Coronary artery (tissue), 2 donors: Measurements from ENCODE around the gene ADGRG1.

Experiments
- DNase-seq: peaks from one replicate; pipeline ENCODE4 v3.0.0-alpha.2; 2017; ENCODE audit warnings: low spot score
- H3K27ac ChIP-seq, 2 donors: fragments of 200-600 bp; sonication (generic); one replicate each; pipeline ENCODE4 v1.5.1; 2016 to 2019
- H3K4me3 ChIP-seq: fragments of 200-600 bp; sonication (generic); 2 replicates; pipeline ENCODE4 v1.5.1; 2016; ENCODE audit warnings: mild to moderate bottlenecking, moderate library complexity
- CTCF ChIP-seq: fragments of 200-600 bp; sonication (generic); IDR thresholded peaks from one replicate; pipeline ENCODE4 v1.5.1; 2019; ENCODE audit warnings: antibody characterized with exemption

The ADGRG1 gene

GRCh38 chr16:57624806-57625500, 3.5 kb upstream of the ADGRG1 start:
- no peak for TF ChIP-seq CTCF
- no peak for DNase-seq
- Histone ChIP-seq H3K4me3 (no peak overlapping the region), H3K27ac (no peak overlapping the region)

- DNase-seq: no peak
- TF ChIP-seq CTCF: no peak
- Histone ChIP-seq H3K4me3 (no peak overlapping the region), H3K27ac (peak overlapping the region in 1 of 2 donors; percentile 88)
Observed at GRCh38 chr16:57626420-57627170, 1.8 kb upstream of the ADGRG1 start.

GRCh38 chr16:57627184-57627871, 1.1 kb upstream of the ADGRG1 start:
- Histone ChIP-seq H3K27ac (peak overlapping the region; percentile 20 to 88), H3K4me3 (no peak overlapping the region)
- no peak for DNase-seq
- TF ChIP-seq CTCF: no peak

GRCh38 chr16:57628783-57629293, 408 bp downstream of the ADGRG1 start:
- peak overlapping the region in 1 of 2 donors; percentile 88 for H3K27ac ChIP-seq
- no peak for TF ChIP-seq CTCF
- DNase-seq: no peak
- H3K4me3 ChIP-seq: peak overlapping the region; percentile 74

GRCh38 chr16:57629516-57630406, 1.3 kb downstream of the ADGRG1 start:
- TF ChIP-seq CTCF: no peak
- no peak for DNase-seq
- Histone ChIP-seq H3K4me3 (peak overlapping the region; percentile 74), H3K27ac (peak overlapping the region in 1 of 2 donors; percentile 88)

GRCh38 chr16:57630407-57630797, 2.0 kb downstream of the ADGRG1 start:
- H3K4me3 ChIP-seq: peak overlapping the region; percentile 74

More at GRCh38 chr16:57630407-57630797, 2.0 kb downstream of the ADGRG1 start:
- H3K27ac ChIP-seq: peak overlapping the region in 1 of 2 donors; percentile 88
- no peak for DNase-seq
- no peak for TF ChIP-seq CTCF
